Sigmoid colon (tissue), 7 donors: ENCODE results near the gene RHOB. TPM values are rescaled to one million over a fixed set of nuclear protein-coding genes. Genes with fewer than 3 reads are reported as not detected.

Experiments used
- DNase-seq: peaks from one replicate; pipeline ENCODE4 v3.0.0-alpha.2; 2019
- H3K27ac ChIP-seq, 4 donors: fragments of 200-600 bp; sonication (generic); one replicate each; pipeline ENCODE4 v1.5.1; 2016 to 2019; ENCODE audit warnings: mild to moderate bottlenecking in 1 of 4
- H3K27me3 ChIP-seq, 3 donors: fragments of 200-600 bp; sonication (generic); one replicate each; pipeline ENCODE4 v1.5.1; 2019; ENCODE audit warnings: mild to moderate bottlenecking in 1 of 3
- H3K36me3 ChIP-seq, 4 donors: fragments of 200-600 bp; sonication (generic); one replicate each; pipeline ENCODE4 v1.5.1; 2016 to 2019
- H3K4me1 ChIP-seq, 4 donors: fragments of 200-600 bp; sonication (generic); one replicate each; pipeline ENCODE4 v1.5.1; 2017 to 2019
- H3K4me3 ChIP-seq, 4 donors: fragments of 200-600 bp; sonication (generic); one replicate each; pipeline ENCODE4 v1.5.1; 2017 to 2019; ENCODE audit warnings: mild to moderate bottlenecking in 2 of 4, moderate library complexity in 1 of 4
- H3K9me3 ChIP-seq, 4 donors: fragments of 200-600 bp in 3 of 4; sonication (generic) in 3 of 4; one replicate each; pipeline versions ENCODE4 v1.5.1 to v1.6.1; 2013 to 2019
- CTCF ChIP-seq, 4 experiments: fragments of 450-650 bp in 3 of 4; fragments of 200-600 bp in 1 of 4; IDR thresholded peaks; one replicate each; pipeline ENCODE4 v1.5.1; 2016 to 2019; ENCODE audit warnings: antibody characterized with exemption in 4 of 4, mild to moderate bottlenecking in 3 of 4, moderate library complexity in 2 of 4
- EP300 ChIP-seq, 4 donors: sonication (generic); formaldehyde crosslinking; IDR thresholded peaks; one replicate each; pipeline ENCODE4 v1.6.1; 2017; ENCODE audit warnings: antibody characterized with exemption in 4 of 4
- POLR2A ChIP-seq, 2 donors: fragments of 450-650 bp; IDR thresholded peaks; one replicate each; pipeline ENCODE4 v1.6.1; 2016; ENCODE audit warnings: antibody characterized with exemption in 2 of 2, mild to moderate bottlenecking in 2 of 2, moderate library complexity in 2 of 2
- POLR2AphosphoS5 ChIP-seq, 4 donors: sonication (generic); formaldehyde crosslinking; IDR thresholded peaks; one replicate each; pipeline ENCODE4 v1.6.1; 2017; ENCODE audit warnings: antibody characterized with exemption in 4 of 4
- WGBS, 2 donors: extraction: QIAGEN DNeasy Blood & Tissue Kit; methylation state at CpG; one replicate each; pipeline ENCODE4 v1.1.7; 2013; 5-methylcytosine and 5-hydroxymethylcytosine counted together
- intact Hi-C: fragments of 100-400 bp; cut with DNase I; formaldehyde crosslinking; loops from one replicate; pipeline ENCODE4 v1.15.1; 2023
- polyA plus RNA-seq, 3 donors: library from polyadenylated mRNA; stranded (reverse); fragments of 200-250 nt; gene quantifications; one replicate each; pipeline ENCODE4 v1.2.3, GENCODE V29; 2013
- total RNA-seq, 4 donors: library from RNA; depleted of rRNA; stranded (reverse); fragments of >200 nt; gene quantifications; one replicate each; pipeline ENCODE4 v1.1.0, GENCODE V29; 2016
- donor health status: healthy with polysubstance abuse.
- donor health status: Bipolar disorder and iron deficiency.
- donor health status: healthy.

RHOB gene
- total and polyA plus RNA-seq, 7 donors = 60.6 to 1,323 (median 753) TPM

- TF ChIP-seq POLR2A (IDR thresholded peaks at IDR 0.05) (no peak), CTCF (IDR thresholded peaks at IDR 0.05) (no peak), EP300 (IDR thresholded peaks at IDR 0.05) (no peak), POLR2AphosphoS5 (IDR thresholded peaks at IDR 0.05) (no peak)
- peak; percentile 48 for DNase-seq
- intact Hi-C loops = no loop called here
- Histone ChIP-seq H3K4me3 (no peak overlapping the region), H3K9me3 (no peaks in the 10 kb centered on the region), H3K27me3 (no peaks in the 10 kb centered on the region), H3K27ac (peak overlapping the region; percentile 13 to 56 (median 47)), H3K4me1 (peaks cover 0 to 16% (median 11%) of the 10 kb centered on the region in 4 donors), H3K36me3 (no peaks in the 10 kb centered on the region)
- WGBS, 2 donors = 85 to 93% methylated on average over 7 of the region's 7 CpGs
These were observed 16.2 kb upstream of the RHOB start for GRCh38 chr2:20430461-20431300.

- WGBS, 2 donors = 96 to 98% methylated on average over 3 of the region's 3 CpGs
- no peak for DNase-seq
These were observed 15.6 kb upstream of the RHOB start for GRCh38 chr2:20431301-20431698.

DNA sequence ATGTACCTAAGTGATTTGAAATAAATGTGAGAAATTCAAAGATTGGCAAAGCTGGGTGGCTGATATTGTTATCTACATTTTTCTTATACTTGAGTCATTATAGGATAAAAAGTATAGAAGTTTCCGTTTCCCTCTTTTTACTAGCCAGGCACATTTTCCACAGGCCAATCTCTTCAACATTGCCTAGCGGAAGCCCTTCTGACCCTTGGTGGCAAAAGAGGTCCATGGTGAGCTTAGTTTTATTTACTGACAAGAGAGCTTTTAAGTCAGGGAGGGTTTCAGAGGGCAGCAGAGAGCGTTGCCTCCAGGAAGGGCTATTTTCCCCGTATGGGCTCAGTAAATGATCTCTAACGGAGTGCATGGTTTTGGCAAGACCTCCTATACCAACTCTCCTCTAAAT is 15.1 kb upstream of the RHOB start:
- no peak for TF ChIP-seq POLR2AphosphoS5 (IDR thresholded peaks at IDR 0.05)
- no peak for TF ChIP-seq CTCF (IDR thresholded peaks at IDR 0.05)
- TF ChIP-seq EP300 (IDR thresholded peaks at IDR 0.05) = no peak
- TF ChIP-seq POLR2A (IDR thresholded peaks at IDR 0.05) = no peak
- H3K4me1 ChIP-seq = peaks cover 0 to 13% (median 8%) of the 10 kb centered on the region in 4 donors
- DNase-seq = peak; percentile 21
- H3K36me3 ChIP-seq = no peaks in the 10 kb centered on the region
- H3K27me3 ChIP-seq = no peaks in the 10 kb centered on the region
- intact Hi-C loops = no loop called here
- no peak overlapping the region for H3K27ac ChIP-seq
- no peaks in the 10 kb centered on the region for H3K9me3 ChIP-seq
- WGBS, 2 donors = 84 to 87% methylated on average over 5 of the region's 5 CpGs
- H3K4me3 ChIP-seq = no peak overlapping the region

More at GRCh38 chr2:20431301-20431698, 15.6 kb upstream of the RHOB start:
- no peak overlapping the region for H3K4me3 ChIP-seq
- H3K4me1 ChIP-seq = peaks cover 0 to 13% (median 8%) of the 10 kb centered on the region in 4 donors
- H3K27me3 ChIP-seq = no peaks in the 10 kb centered on the region
- H3K36me3 ChIP-seq = no peaks in the 10 kb centered on the region
- intact Hi-C loops = no loop called here
- H3K9me3 ChIP-seq = no peaks in the 10 kb centered on the region
- TF ChIP-seq POLR2AphosphoS5 (IDR thresholded peaks at IDR 0.05) (no peak), EP300 (IDR thresholded peaks at IDR 0.05) (no peak), CTCF (IDR thresholded peaks at IDR 0.05) (no peak), POLR2A (IDR thresholded peaks at IDR 0.05) (no peak)
- H3K27ac ChIP-seq = no peak overlapping the region

DNA sequence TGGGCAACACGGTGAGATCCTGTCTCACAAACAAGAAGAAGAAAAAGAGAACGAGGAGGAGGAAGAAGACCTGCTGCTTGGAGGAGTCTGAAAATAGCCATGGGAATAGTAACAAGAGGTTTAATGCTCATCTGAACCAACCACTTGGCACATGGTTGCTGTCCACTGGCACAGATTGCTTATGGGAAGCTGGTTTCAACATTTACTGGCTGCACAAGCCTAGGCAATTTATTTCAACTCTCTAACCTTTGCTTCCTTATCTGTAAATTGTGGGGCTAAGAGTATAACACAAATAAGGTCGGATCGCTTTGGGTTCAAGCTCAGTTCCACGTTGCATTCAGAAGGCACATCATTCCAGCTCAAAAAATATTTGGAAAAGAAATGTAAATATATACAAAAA is 14.2 kb upstream of the RHOB start:
- DNase-seq = peak; percentile 75
- H3K27ac ChIP-seq = peak overlapping the region in 3 of 4 donors; percentile 3 to 48 (median 43)
- H3K36me3 ChIP-seq = no peaks in the 10 kb centered on the region
- intact Hi-C loops = no loop called here
- H3K4me1 ChIP-seq = peaks cover 0 to 13% (median 8%) of the 10 kb centered on the region in 4 donors
- 75 to 80% methylated on average over 5 of the region's 5 CpGs for whole genome bisulfite sequencing, 2 donors
- H3K9me3 ChIP-seq = no peaks in the 10 kb centered on the region
- TF ChIP-seq POLR2AphosphoS5 (IDR thresholded peaks at IDR 0.05) = no peak
- TF ChIP-seq POLR2A (IDR thresholded peaks at IDR 0.05) = no peak
- TF ChIP-seq EP300 (IDR thresholded peaks at IDR 0.05) = no peak
- TF ChIP-seq CTCF (IDR thresholded peaks at IDR 0.05) = no peak
- no peak overlapping the region for H3K4me3 ChIP-seq
- no peaks in the 10 kb centered on the region for H3K27me3 ChIP-seq
